Measurements from ENCODE around the gene REEP6. TPM values are rescaled to one million over a fixed set of nuclear protein-coding genes. Genes with fewer than 3 reads are reported as not detected.

The REEP6 gene
- 1.2 and 2.8 TPM in 2 replicates for total RNA-seq

DNA sequence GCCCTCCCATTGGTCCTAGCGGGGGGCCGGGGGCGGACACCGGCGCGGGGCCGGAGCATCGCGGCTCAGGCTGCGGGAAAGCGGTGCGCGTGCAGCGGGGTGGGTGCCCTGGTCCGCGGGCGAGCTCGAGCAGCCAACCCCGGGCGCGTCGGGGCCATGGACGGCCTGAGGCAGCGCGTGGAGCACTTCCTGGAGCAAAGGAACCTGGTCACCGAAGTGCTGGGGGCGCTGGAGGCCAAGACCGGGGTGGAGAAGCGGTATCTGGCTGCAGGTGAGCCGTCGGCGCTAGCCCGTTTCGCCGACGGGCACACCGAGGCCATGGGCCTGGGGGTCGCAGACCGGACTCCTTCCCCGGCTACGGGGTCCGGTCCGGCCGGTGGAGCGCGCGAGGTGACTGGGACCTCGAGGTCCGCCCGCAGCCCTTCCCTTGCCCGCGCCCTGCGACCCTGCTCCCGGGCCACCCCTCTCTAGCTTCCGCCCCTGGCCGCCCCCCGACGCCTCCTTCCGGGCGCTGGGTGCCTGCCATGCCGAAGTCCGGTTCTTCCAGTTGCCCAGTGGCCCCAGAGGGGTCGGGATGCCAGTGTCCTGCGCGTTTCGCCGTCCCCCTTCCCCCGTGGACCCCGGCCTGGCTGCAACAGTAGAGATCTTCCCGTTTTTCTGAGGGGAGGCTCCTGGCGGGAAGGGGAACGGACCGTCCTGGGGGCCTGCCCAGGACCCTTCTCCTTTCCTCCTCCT lies at the start of gene REEP6:
TSS of gene REEP6 (plus strand) at position 68 of the 735 bp plus-strand sequence. CDS start at position 157, 89 bp downstream.

DNA sequence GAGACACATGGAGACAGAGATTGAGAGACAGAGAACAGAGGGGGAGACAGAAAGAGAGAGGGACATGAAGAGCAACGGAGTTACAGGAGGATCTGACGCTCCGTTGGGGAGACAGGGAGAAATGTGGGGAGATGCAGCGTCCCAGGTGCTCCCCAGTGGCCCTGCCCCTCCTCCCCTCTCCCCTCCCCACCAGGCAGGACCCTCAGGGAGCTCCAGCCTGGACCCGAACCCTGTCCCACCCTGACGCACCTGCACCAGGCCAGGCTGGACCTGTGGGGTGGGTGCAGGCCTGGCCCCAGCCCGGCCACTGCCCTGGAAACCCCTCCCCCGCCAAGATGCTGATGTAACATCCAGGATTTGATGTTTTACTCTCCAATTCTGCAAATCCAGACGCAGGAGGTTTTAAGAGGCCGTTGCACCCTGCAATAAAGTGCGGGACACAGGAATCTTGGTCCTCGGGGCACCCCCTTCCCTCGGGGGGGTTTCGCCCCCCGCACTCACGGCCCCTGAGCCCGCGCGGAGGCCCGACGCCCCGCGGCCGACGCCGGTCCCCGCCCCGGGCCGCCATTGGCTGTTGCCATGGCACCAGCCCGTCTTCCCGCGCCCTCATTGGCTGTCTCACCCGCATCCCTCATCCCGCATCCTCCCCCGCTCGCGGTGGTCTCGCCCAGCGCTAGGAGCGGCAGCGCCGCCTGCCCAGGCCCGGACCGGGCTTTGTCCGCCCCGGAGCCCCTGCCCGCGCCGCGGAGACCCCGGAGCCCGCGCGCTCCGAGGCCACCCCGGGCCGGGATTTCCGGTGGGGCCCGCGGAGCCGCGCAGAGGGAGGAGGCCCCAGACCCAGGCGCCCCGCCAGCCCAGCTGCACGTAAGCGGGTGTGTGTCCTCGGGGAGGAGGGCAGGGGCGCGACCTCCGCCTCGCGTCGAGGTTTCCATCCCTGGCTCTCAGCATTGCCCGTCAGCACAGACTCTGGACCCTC lies 41.2 kb upstream of the REEP6 start, which contains the start of gene APC2:
TSS of gene APC2 (plus strand) at position 655 of the 976 bp plus-strand sequence. CDS start 2,881 bp downstream, outside the sequence.

DNA sequence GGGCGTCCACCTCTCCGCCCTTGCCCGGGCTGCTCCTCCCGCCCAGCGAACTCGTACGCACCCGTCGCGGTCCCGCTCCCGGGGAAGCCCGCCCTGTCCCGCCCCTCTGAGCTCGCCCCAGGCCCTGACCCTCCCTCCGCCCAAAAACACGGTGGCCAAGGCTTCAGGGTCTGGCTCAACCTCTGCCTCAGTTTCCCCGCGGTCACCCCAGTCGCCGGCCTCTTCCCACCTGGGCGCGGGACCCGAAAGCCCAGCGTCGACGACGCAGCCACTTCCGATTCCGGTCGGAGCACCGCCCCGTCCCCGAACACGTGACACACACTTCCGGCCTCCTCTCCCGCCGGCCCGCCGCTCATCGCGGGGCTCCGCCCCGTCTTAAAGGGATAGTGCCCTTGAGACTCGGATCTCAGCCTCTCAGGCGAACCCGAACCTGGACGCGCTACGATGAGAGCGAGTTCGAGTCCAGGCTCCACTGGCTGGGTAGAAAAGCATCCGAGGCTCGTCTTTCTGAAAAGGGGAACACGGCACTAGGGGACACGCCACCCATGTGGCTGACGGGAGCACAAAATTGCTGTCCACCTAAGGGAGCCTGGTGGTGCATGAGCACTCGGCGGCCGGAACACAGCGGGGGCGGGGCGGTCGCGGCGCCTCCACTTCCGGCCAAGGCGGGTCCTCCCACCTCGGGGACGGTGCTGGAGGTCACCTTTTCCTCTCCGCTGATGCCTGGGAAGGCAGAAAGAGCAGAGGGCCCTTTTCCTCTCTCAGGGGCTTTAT lies 11.9 kb upstream of the REEP6 start, which contains the start of gene C19orf25:
TSS of gene C19orf25 (minus strand) at position 282 of the 774 bp plus-strand sequence. CDS start 312 bp downstream, outside the sequence.

DNA sequence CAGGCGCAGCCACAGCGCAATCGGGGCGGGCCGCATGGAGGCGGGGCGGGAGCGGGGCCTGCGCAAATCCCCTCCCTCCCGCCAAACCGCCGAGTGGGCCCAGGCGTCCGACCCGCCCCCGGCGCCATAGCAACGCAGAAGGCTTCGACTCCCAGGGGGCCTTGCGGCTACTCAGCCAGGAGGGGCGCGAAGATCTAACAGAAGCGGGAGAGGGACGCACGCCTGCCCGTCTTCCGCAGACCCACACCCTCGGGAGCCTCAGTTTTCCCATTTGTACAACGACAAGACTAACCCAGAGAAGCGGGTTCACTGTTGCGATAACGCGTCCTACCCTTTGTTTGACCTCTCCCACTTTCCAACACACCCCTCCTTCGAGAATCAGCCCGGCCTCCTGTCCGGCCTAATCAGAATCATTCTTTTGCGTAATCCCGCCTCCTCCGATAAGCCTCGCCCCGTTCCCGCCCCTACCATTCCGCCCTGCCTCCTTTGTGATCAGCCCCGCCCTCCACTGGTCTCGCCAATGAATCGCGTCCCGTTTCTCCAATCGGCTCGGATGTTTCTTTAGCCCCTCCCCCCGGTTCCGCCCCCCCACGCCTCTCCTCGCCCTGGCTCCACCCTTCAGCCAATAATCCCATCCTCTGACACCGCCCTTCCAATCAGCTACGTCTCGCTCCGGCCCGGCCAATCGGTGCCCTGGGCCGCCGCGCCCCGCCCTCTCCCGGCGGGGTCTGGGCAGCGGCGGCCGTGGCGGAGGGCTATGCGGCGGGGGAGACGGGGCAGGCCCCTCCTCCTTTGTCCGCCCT lies 469 bp upstream of the REEP6 start, which contains the start of gene PCSK4:
TSS of gene PCSK4 (minus strand) at position 40 of the 803 bp plus-strand sequence. CDS start at position 36, 4 bp downstream.

DNA sequence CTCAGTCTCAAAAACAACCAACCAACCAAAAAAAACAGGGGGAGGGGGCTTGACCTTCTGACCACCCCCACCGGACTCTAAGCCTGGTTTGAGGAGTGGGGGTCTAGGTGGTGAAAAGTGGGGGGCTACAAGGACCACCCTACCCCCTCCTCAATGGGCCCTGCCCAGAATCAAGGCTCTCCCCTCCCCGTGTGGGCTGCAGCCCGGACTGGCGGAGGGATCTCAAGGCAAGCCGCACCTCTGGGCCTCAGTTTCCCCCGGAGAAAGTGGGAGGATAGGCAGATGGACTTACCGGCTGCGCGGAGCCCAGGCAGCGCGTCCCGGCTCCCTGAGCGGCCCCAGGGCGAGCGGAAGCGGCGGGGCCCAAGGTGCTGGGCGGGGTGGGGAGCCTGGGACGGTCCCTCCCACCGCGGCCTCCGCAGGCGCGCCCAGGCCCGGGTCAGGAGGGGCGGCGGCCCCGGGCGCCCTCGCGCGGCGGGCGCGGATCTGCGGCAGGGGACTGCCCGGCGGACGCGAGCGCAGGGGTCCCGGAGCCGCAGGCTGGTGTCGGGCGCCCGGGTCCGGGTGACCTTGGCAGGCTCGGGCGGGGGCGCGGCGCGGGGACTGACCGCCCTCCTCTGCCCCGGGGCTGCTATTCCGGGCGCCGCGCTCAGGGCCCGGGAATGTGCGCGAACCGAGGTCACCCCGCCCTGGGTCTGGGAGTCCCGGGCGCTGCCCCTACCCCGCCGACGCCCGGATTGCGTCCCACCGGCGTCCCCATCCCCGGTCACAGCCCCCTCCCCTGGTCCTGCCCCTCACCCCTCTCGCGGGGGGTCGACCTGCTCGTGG lies 21.9 kb downstream of the REEP6 start, which contains the start of gene ADAMTSL5:
TSS of gene ADAMTSL5 (minus strand) at position 349 of the 828 bp plus-strand sequence. CDS start 2,076 bp downstream, outside the sequence.

DNA sequence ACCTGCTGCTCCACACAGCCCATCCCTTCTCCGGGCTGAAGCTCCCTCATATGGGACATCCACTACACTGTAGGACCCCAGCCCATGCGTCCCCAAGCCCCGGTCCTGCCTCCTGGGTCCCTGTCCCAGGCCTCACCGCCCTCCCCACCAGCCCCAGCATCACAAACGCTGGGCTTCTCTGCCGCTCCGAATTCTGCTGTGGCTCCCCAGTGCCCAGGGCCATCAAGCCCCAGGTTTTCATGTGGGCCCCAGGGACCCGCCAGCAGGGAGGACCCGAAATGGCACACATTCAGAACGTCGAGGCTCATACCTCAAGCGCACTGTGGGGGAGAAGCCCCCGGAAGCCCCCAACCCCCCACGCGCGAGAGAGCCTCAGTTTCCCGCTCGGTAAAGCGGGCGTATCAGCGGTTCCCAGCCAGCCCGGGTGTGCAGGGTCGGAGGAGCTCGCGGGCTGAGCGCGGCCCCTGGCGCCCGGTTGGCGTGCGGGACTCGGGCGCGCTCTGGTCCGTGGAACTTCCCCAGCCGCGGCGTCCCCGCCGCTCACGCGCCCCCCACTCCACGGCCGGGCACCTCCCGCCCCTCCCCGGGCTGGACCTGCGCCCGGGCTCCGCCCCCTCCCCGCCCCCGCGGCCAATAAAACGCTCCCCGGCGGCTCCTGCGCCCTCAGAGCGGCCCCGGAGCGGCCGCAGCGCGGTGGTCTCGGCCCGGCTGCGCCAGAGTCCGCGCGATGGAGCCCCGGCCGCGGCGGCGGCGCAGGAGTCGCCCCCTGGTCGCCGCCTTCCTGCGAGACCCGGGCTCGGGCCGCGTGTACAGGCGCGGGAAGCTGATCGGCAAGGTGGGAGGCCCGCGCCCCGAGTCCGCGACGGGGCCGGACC lies 32.7 kb downstream of the REEP6 start, which contains the start of gene PLK5:
TSS of gene PLK5 (plus strand) at position 666 of the 875 bp plus-strand sequence. CDS start 2,920 bp downstream, outside the sequence.

Other genes with a start within 250 kb of the REEP6 start
- gene ATP5F1D, start 249.4 kb upstream of the REEP6 start, total RNA-seq, result 11.8 and 29.1 TPM in 2 replicates
- 8.7 and 22.4 TPM in 2 replicates for gene MIDN, start 242.6 kb upstream of the REEP6 start, total RNA-seq
- 199 and 207 TPM in 2 replicates for gene CIRBP, start 221.8 kb upstream of the REEP6 start, total RNA-seq
- gene FAM174C, start 215.7 kb upstream of the REEP6 start, total RNA-seq, result 22.8 and 24.2 TPM in 2 replicates
- not detected in 2 replicates for gene EFNA2, start 205.3 kb upstream of the REEP6 start, total RNA-seq
- 47.6 and 53.3 TPM in 2 replicates for gene NDUFS7, start 107.3 kb upstream of the REEP6 start, total RNA-seq
- 35.2 and 40.1 TPM in 2 replicates for gene GAMT, start 89.6 kb upstream of the REEP6 start, total RNA-seq
- 42.3 and 80.3 TPM in 2 replicates for gene DAZAP1, start 83.6 kb upstream of the REEP6 start, total RNA-seq
- gene RPS15, start 52.8 kb upstream of the REEP6 start, total RNA-seq, result 300 and 351 TPM in 2 replicates
- 0.19 and 0.28 TPM in 2 replicates for gene APC2, start 41.1 kb upstream of the REEP6 start, total RNA-seq
- 21.3 and 23.7 TPM in 2 replicates for gene C19orf25, start 12.0 kb upstream of the REEP6 start, total RNA-seq
- 0.19 and 1.4 TPM in 2 replicates for gene PCSK4, start 831 bp upstream of the REEP6 start, total RNA-seq
- gene ADAMTSL5, start 21.8 kb downstream of the REEP6 start, total RNA-seq, result 1.9 and 3.4 TPM in 2 replicates
- under 0.01 TPM in 1 of 2 replicates, not detected in the other for gene PLK5, start 32.9 kb downstream of the REEP6 start, total RNA-seq
- 40.9 and 42.0 TPM in 2 replicates for gene MEX3D, start 77.1 kb downstream of the REEP6 start, total RNA-seq
- 59.2 and 101 TPM in 2 replicates for gene MBD3, start 101.7 kb downstream of the REEP6 start, total RNA-seq
- 58.1 and 76.7 TPM in 2 replicates for gene UQCR11, start 114.3 kb downstream of the REEP6 start, total RNA-seq
- 34.4 and 71.9 TPM in 2 replicates for gene TCF3, start 161.4 kb downstream of the REEP6 start, total RNA-seq

Data from regular cardiac myocyte (primary cell).